Neural cell (in vitro differentiated cells): ENCODE results near the gene MTHFD1L. TPM values are rescaled to one million over a fixed set of nuclear protein-coding genes. Genes with fewer than 3 reads are reported as not detected.
"Not testable (repeated sequence)": the region's sequence is repeated elsewhere in the genome, so short reads cannot be mapped to it uniquely, and the experiment has no call there.

Experiments
- H2AFZ ChIP-seq: fragments of 200-600, 300-800 bp; sonication (generic), shearing (Covaris generic); 2 replicates; pipeline ENCODE4 v1.6.0; 2014; ENCODE audit warnings: low read depth, mild to moderate bottlenecking, antibody characterized with exemption, low read length, moderate library complexity
- H3F3A ChIP-seq: fragments of 200-600 bp; shearing (Covaris generic); 2 replicates; pipeline ENCODE4 v1.6.1; 2016; ENCODE audit warnings: mild to moderate bottlenecking, moderate library complexity, mixed read lengths, antibody characterized with exemption, low read length; ENCODE audit not compliant: insufficient read depth, poor library complexity, severe bottlenecking
- H3K27ac ChIP-seq: fragments of 200-600, 300-800 bp; sonication (generic), shearing (Covaris generic); 2 replicates; pipeline ENCODE4 v1.5.1; 2014; ENCODE audit warnings: mild to moderate bottlenecking, low read length, moderate library complexity
- H3K27me3 ChIP-seq: fragments of 300-800, 200-600 bp; sonication (generic), shearing (Covaris generic); 2 replicates; pipeline ENCODE4 v1.6.0; 2014; ENCODE audit warnings: mild to moderate bottlenecking, low read depth, low read length, moderate library complexity; ENCODE audit not compliant: insufficient read depth
- H3K36me3 ChIP-seq: fragments of 300-800, 200-600 bp; sonication (generic), shearing (Covaris generic); 2 replicates; pipeline ENCODE4 v1.5.1; 2014; ENCODE audit warnings: mild to moderate bottlenecking, antibody characterized with exemption, low read length, moderate library complexity; ENCODE audit not compliant: insufficient read depth
- H3K4me2 ChIP-seq: fragments of 300-800, 200-600 bp; sonication (generic), shearing (Covaris generic); 2 replicates; pipeline ENCODE4 v1.6.0; 2014; ENCODE audit warnings: mild to moderate bottlenecking, low read length
- H3K4me3 ChIP-seq: fragments of 300-800, 200-600 bp; sonication (generic), shearing (Covaris generic); 2 replicates; pipeline ENCODE4 v1.5.1; 2014; ENCODE audit warnings: mild to moderate bottlenecking, low read length, moderate library complexity
- H3K79me2 ChIP-seq: fragments of 200-600 bp; shearing (Covaris generic); replicated peaks from 2 replicates; pipeline ENCODE4 v1.6.0; 2014; ENCODE audit warnings: mild to moderate bottlenecking, low read length, moderate library complexity; ENCODE audit not compliant: insufficient read depth
- H3K9ac ChIP-seq: fragments of 300-800, 200-600 bp; sonication (generic), shearing (Covaris generic); 2 replicates; pipeline ENCODE4 v1.6.1; 2016; ENCODE audit warnings: mild to moderate bottlenecking, low read length, mixed read lengths
- H3K9me2 ChIP-seq: fragments of 200-600 bp; shearing (Covaris generic); 2 replicates; pipeline ENCODE4 v1.6.1; 2016; ENCODE audit warnings: mild to moderate bottlenecking, low read length, mixed read lengths; ENCODE audit not compliant: insufficient read depth
- H3K9me3 ChIP-seq: fragments of 200-600, 300-800 bp; sonication (generic), shearing (Covaris generic); 2 replicates; pipeline ENCODE4 v1.6.1; 2016; ENCODE audit warnings: mild to moderate bottlenecking, mixed run types, low read length, moderate library complexity, mixed read lengths
- H4K20me1 ChIP-seq: fragments of 200-600 bp; shearing (Covaris generic); 2 replicates; pipeline ENCODE4 v1.6.1; 2016; ENCODE audit warnings: mild to moderate bottlenecking, mixed run types; ENCODE audit not compliant: insufficient read depth
- EP300 ChIP-seq: fragments of 450-650 bp; conservative IDR thresholded peaks from 2 replicates; pipeline ENCODE4 v1.6.1; 2014; ENCODE audit warnings: antibody characterized with exemption, mild to moderate bottlenecking, moderate library complexity; ENCODE audit not compliant: poor library complexity, severe bottlenecking
- MXI1 ChIP-seq: fragments of 450-650 bp; conservative IDR thresholded peaks from 2 replicates; pipeline ENCODE4 v1.6.1; 2014; ENCODE audit warnings: antibody characterized with exemption, mild to moderate bottlenecking; ENCODE audit not compliant: poor library complexity, severe bottlenecking
- RAD21 ChIP-seq: fragments of 450-650 bp; conservative IDR thresholded peaks from 2 replicates; pipeline ENCODE4 v1.6.1; 2014; ENCODE audit warnings: antibody characterized with exemption, mild to moderate bottlenecking, moderate library complexity
- SMC3 ChIP-seq: fragments of 450-650 bp; conservative IDR thresholded peaks from 2 replicates; pipeline ENCODE4 v1.6.1; 2014; ENCODE audit warnings: antibody characterized with exemption, mild to moderate bottlenecking, moderate library complexity; ENCODE audit not compliant: poor library complexity
- TAF1 ChIP-seq: IDR thresholded peaks from 2 replicates; pipeline ENCODE4 v1.6.1; 2012; ENCODE audit warnings: low read depth
- polyA plus RNA-seq: library from polyadenylated mRNA; depleted of rRNA; stranded (reverse); fragments of >200 nt; gene quantifications from 2 replicates; pipeline ENCODE4 v1.2.3, GENCODE V29; 2014

Gene MTHFD1L
- polyA plus RNA-seq, 1 donor from 2014 or later = 6.3 TPM

GRCh38 chr6:151119823-151120524 lies 254.5 kb downstream of the MTHFD1L start:
- peak overlapping the region; percentile 20 for H3K27ac ChIP-seq
- H3K4me2 ChIP-seq = no peak overlapping the region
- no peaks in the 10 kb centered on the region for H3K27me3 ChIP-seq
- no peak overlapping the region for H3K4me3 ChIP-seq
- no peak overlapping the region for H3K9ac ChIP-seq
- no peaks in the 10 kb centered on the region for H3K79me2 ChIP-seq
- H3F3A ChIP-seq = no peaks in the 10 kb centered on the region
- no peaks in the 10 kb centered on the region for H3K36me3 ChIP-seq
- TF ChIP-seq SMC3 (no peak), EP300 (peak; percentile 35)
- no peaks in the 10 kb centered on the region for H3K9me2 ChIP-seq
- H3K9me3 ChIP-seq = no peaks in the 10 kb centered on the region
- H2AFZ ChIP-seq = no peak overlapping the region
- H4K20me1 ChIP-seq = no peaks in the 10 kb centered on the region

GRCh38 chr6:151121900-151122299 lies 256.4 kb downstream of the MTHFD1L start:
- Histone ChIP-seq H3K36me3 (no peaks in the 10 kb centered on the region), H4K20me1 (no peaks in the 10 kb centered on the region), H3K27ac (no peak overlapping the region), H3K9me3 (no peaks in the 10 kb centered on the region), H3K4me2 (no peak overlapping the region), H2AFZ (no peak overlapping the region), H3F3A (no peaks in the 10 kb centered on the region), H3K4me3 (no peak overlapping the region), H3K27me3 (no peaks in the 10 kb centered on the region), H3K9me2 (no peaks in the 10 kb centered on the region), H3K79me2 (no peaks in the 10 kb centered on the region), H3K9ac (no peak overlapping the region)
- no peak for TF ChIP-seq TAF1
- no peak for TF ChIP-seq EP300
- TF ChIP-seq RAD21 = no peak
- no peak for TF ChIP-seq MXI1

- H3K9me2 ChIP-seq, H3K27ac ChIP-seq, H3K9me3 ChIP-seq, H3K9ac ChIP-seq, H3K4me2 ChIP-seq, H3K79me2 ChIP-seq, H2AFZ ChIP-seq, H3K36me3 ChIP-seq, H3K27me3 ChIP-seq, H4K20me1 ChIP-seq, H3F3A ChIP-seq, H3K4me3 ChIP-seq: not testable (repeated sequence)
Measured at GRCh38 chr6:151123641-151124040, 258.1 kb downstream of the MTHFD1L start.

GRCh38 chr6:151125242-151125641 lies 259.7 kb downstream of the MTHFD1L start:
- H3K9ac ChIP-seq, H3F3A ChIP-seq: not testable (repeated sequence)

GRCh38 chr6:151125651-151126416 lies 260.3 kb downstream of the MTHFD1L start:
- not testable (repeated sequence) for H3K79me2 ChIP-seq, H3F3A ChIP-seq, H3K27ac ChIP-seq, H3K9me3 ChIP-seq, H2AFZ ChIP-seq, H4K20me1 ChIP-seq, H3K4me3 ChIP-seq, H3K4me2 ChIP-seq, H3K9ac ChIP-seq, H3K27me3 ChIP-seq, H3K9me2 ChIP-seq, H3K36me3 ChIP-seq

More at GRCh38 chr6:151125242-151125641, 259.7 kb downstream of the MTHFD1L start:
- H2AFZ ChIP-seq, H3K27me3 ChIP-seq, H3K9me2 ChIP-seq, H3K36me3 ChIP-seq, H3K4me2 ChIP-seq, H3K79me2 ChIP-seq, H3K9me3 ChIP-seq, H3K27ac ChIP-seq, H4K20me1 ChIP-seq, H3K4me3 ChIP-seq: not testable (repeated sequence)

GRCh38 chr6:151126417-151126724 lies 260.9 kb downstream of the MTHFD1L start:
- H3K36me3 ChIP-seq, H3K79me2 ChIP-seq, H3K27ac ChIP-seq, H3K4me2 ChIP-seq, H4K20me1 ChIP-seq, H3K27me3 ChIP-seq, H3F3A ChIP-seq, H3K9me3 ChIP-seq, H3K9ac ChIP-seq, H3K4me3 ChIP-seq, H3K9me2 ChIP-seq, H2AFZ ChIP-seq: not testable (repeated sequence)

- not testable (repeated sequence) for H3K36me3 ChIP-seq, H3K9me2 ChIP-seq, H3K4me3 ChIP-seq, H3K27me3 ChIP-seq, H3K27ac ChIP-seq, H3K9me3 ChIP-seq, H3K9ac ChIP-seq, H3F3A ChIP-seq, H4K20me1 ChIP-seq, H2AFZ ChIP-seq, H3K4me2 ChIP-seq, H3K79me2 ChIP-seq
Measured at GRCh38 chr6:151127133-151127798, 261.8 kb downstream of the MTHFD1L start.
